ENCODE measurements around the gene PITPNC1.

- TF ChIP-seq CTCF (IDR thresholded peaks at IDR 0.05) (no peak), EP300 (IDR thresholded peaks at IDR 0.05) (no peak)
These were observed 340.1 kb downstream of the PITPNC1 start for GRCh38 chr17:67717192-67717623.

Measured in gastroesophageal sphincter (tissue), 3 donors.